CD14-positive monocyte (primary cell): ENCODE data around the gene RAB28. TPM values are rescaled to one million over a fixed set of nuclear protein-coding genes. Genes with fewer than 3 reads are reported as not detected.
A peak's percentile ranks its signal among the peaks of the same experiment; 100 is the strongest.

Experiments used
- DNase-seq, 3 donors: peaks; one replicate each; pipeline ENCODE4 v3.0.0-alpha.2; 2011 to 2022
- H2AFZ ChIP-seq: 2 replicates; pipeline ENCODE4 v1.6.0; 2012; ENCODE audit warnings: mild to moderate bottlenecking, low read depth, low read length, inconsistent platforms; ENCODE audit not compliant: insufficient read depth, poor library complexity, severe bottlenecking
- H3K27ac ChIP-seq, 2 donors: 1 replicate in 1 of 2; 2 replicates in 1 of 2; pipeline ENCODE4 v1.5.1; 2012 to 2013; ENCODE audit warnings: low read length in 2 of 2, control low read depth in 1 of 2, inconsistent platforms in 1 of 2, low read depth in 1 of 2, mild to moderate bottlenecking in 1 of 2
- H3K27me3 ChIP-seq, 2 donors: one replicate each; pipeline versions ENCODE4 v1.6.0 to v1.6.1; 2011 to 2013; ENCODE audit warnings: low read length in 2 of 2; ENCODE audit not compliant: control insufficient read depth in 2 of 2, insufficient read depth in 2 of 2
- H3K36me3 ChIP-seq, 2 donors: replicated peaks in 1 of 2; 1 replicate in 1 of 2; 2 replicates in 1 of 2; pipeline versions ENCODE4 v1.5.1 to v1.6.1; 2012 to 2013; ENCODE audit warnings: low read length in 2 of 2, control low read depth in 1 of 2, inconsistent platforms in 1 of 2, mild to moderate bottlenecking in 1 of 2; ENCODE audit not compliant: insufficient read depth in 2 of 2, control insufficient read depth in 1 of 2
- H3K4me1 ChIP-seq, 2 donors: 1 replicate in 1 of 2; 2 replicates in 1 of 2; pipeline versions ENCODE4 v1.5.1 to v1.6.1; 2012 to 2013; ENCODE audit warnings: low read length in 2 of 2, control low read depth in 1 of 2, inconsistent platforms in 1 of 2, mild to moderate bottlenecking in 1 of 2, moderate library complexity in 1 of 2; ENCODE audit not compliant: insufficient read depth in 2 of 2, control insufficient read depth in 1 of 2
- H3K4me2 ChIP-seq: replicated peaks from 2 replicates; pipeline ENCODE3; 2012; ENCODE audit warnings: low read length, moderate library complexity, mild to moderate bottlenecking; ENCODE audit not compliant: poor library complexity, severe bottlenecking; ENCODE audit errors: extremely low read depth
- H3K4me3 ChIP-seq, 3 experiments: fragments of 200-600 bp in 1 of 3; sonication (generic) in 1 of 3; replicated peaks in 1 of 3; 1 replicate in 2 of 3; 2 replicates in 1 of 3; pipeline ENCODE4 v1.5.1; 2011 to 2013; ENCODE audit warnings: low read length in 3 of 3, mild to moderate bottlenecking in 3 of 3, control low read depth in 2 of 3, low read depth in 2 of 3, inconsistent platforms in 1 of 3, moderate library complexity in 1 of 3
- H3K79me2 ChIP-seq: 2 replicates; pipeline ENCODE4 v1.6.0; 2012; ENCODE audit warnings: mild to moderate bottlenecking, control low read depth, inconsistent platforms, low read length, moderate library complexity; ENCODE audit not compliant: insufficient read depth
- H3K9ac ChIP-seq: 2 replicates; pipeline ENCODE4 v1.6.0; 2017; ENCODE audit warnings: low read length, mild to moderate bottlenecking; ENCODE audit not compliant: insufficient read depth, poor library complexity, severe bottlenecking
- H3K9me3 ChIP-seq, 2 donors: replicated peaks in 1 of 2; 1 replicate in 1 of 2; 2 replicates in 1 of 2; pipeline versions ENCODE4 v1.5.1 to v1.6.1; 2012 to 2013; ENCODE audit warnings: low read length in 2 of 2, control low read depth in 1 of 2; ENCODE audit not compliant: control insufficient read depth in 1 of 2, insufficient read depth in 1 of 2
- H4K20me1 ChIP-seq: 2 replicates; pipeline ENCODE4 v1.6.0; 2012; ENCODE audit warnings: mild to moderate bottlenecking, low read length, control low read depth, moderate library complexity; ENCODE audit not compliant: insufficient read depth
- H3K27ac Mint-ChIP-seq, 7 donors: one replicate each; pipeline ENCODE4 v1.8.0; 2020; ENCODE audit warnings: mild to moderate bottlenecking in 7 of 7, mixed read lengths in 7 of 7, moderate library complexity in 6 of 7, inconsistent platforms in 2 of 7
- H3K27me3 Mint-ChIP-seq, 3 donors: one replicate each; pipeline ENCODE4 v1.8.0; 2021 to 2022; ENCODE audit warnings: low read depth in 3 of 3, mild to moderate bottlenecking in 3 of 3, mixed read lengths in 3 of 3, moderate library complexity in 3 of 3, inconsistent platforms in 1 of 3
- H3K36me3 Mint-ChIP-seq, 2 donors: one replicate each; pipeline ENCODE4 v1.8.0; 2020; ENCODE audit warnings: mixed read lengths in 2 of 2, inconsistent platforms in 1 of 2, mild to moderate bottlenecking in 1 of 2
- H3K4me1 Mint-ChIP-seq: one replicate; pipeline ENCODE4 v1.8.0; 2020; ENCODE audit warnings: mild to moderate bottlenecking, mixed read lengths
- H3K4me3 Mint-ChIP-seq, 2 donors: one replicate each; pipeline ENCODE4 v1.8.0; 2020; ENCODE audit warnings: mild to moderate bottlenecking in 2 of 2, mixed read lengths in 2 of 2, moderate library complexity in 1 of 2
- H3K9me3 Mint-ChIP-seq, 7 donors: one replicate each; pipeline ENCODE4 v1.8.0; 2020 to 2022; ENCODE audit warnings: mixed read lengths in 7 of 7, mild to moderate bottlenecking in 6 of 7, moderate library complexity in 6 of 7, inconsistent platforms in 2 of 7
- WGBS: methylation state at CpG from one replicate; pipeline ENCODE4 v1.1.5; 2013; ENCODE audit warnings: missing lambda C conversion rate; ENCODE audit not compliant: insufficient coverage; 5-methylcytosine and 5-hydroxymethylcytosine counted together
- intact Hi-C, 2 donors: fragments of 100-400 bp; cut with micrococcal nuclease; formaldehyde crosslinking; loops; one replicate each; pipeline versions ENCODE4 v1.15.0 to v1.15.1; 2023
- polyA plus RNA-seq, 3 donors: library from polyadenylated mRNA; depleted of rRNA in 1 of 3; unstranded in 2 of 3; stranded (reverse) in 1 of 3; fragments of 300-500 nt in 2 of 3; fragments of >200 nt in 1 of 3; fragmentation: Illumina TruSeq in 2 of 3; gene quantifications; 1 replicate in 2 of 3; 2 replicates in 1 of 3; pipeline ENCODE4 v1.2.3, GENCODE V29; 2012 to 2021
- TF ChIP-seq, protein P1 (sequence below): fragments of 200-600 bp; IDR thresholded peaks from one replicate; pipeline ENCODE4 v1.8.0; 2022; ENCODE audit warnings: antibody characterized with exemption, mild to moderate bottlenecking

RAB28 gene
- polyA plus RNA-seq, 3 donors = 7.6 to 18.0 (median 17.8) TPM

DNA sequence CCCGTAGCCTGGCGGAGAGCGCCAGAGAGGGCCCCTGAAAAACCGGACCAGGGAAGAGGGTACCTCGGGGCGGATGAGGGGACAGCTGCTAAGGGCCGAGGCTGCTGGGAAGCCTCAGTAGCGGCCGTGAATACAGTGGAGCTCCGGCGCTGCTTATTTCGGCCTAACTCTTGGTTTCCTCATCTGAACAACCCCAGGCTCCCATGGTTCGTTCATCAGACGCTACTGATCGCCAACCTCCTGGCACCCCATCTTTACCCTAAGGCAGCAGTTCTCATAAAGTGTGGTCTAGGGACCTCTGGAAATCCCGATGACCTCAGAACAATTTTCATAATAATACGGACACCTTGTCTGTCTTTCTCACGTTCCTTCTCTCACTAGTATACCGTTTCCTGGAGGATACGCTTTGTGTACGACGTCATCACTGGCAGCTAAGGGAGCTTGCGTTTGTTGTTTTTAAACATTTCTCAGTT is 645 bp upstream of the RAB28 start:
- H3K36me3 Mint-ChIP-seq = no peaks in the 10 kb centered on the region
- peak overlapping the region; percentile 78 to 86 (median 82) for H3K4me3 ChIP-seq
- DNase-seq = peak; percentile 23 to 81 (median 47)

DNA sequence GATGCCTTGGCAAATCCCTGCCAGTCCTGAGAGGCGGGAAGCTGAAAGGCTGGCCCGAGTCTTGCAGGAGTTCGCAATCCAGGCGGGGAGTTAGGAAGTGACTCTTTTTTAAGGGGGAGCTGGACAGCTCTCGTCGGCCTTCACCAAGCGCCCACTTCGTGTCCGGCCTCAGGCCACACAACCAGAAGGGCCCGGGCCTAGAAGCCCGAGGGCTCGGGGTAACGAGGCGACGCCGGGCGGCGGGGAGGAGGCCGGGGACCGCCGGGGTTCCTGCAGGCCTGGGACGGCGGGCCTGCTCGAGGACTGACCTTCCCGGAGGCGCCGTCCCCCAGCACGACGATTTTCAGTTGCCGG is 395 bp downstream of the RAB28 start:
- Mint-ChIP-seq H3K27me3 (peaks cover 16 to 20% (median 18%) of the 10 kb centered on the region in 3 donors), H3K27ac (peak overlapping the region; percentile 69 to 100 (median 99)), H3K9me3 (peaks cover 0 to 5% (median 0%) of the 10 kb centered on the region in 7 donors), H3K4me1 (peaks cover 25% of the 10 kb centered on the region), H3K36me3 (peaks cover 3 to 4% of the 10 kb centered on the region in 2 donors), H3K4me3 (peak overlapping the region; percentile 87 to 96)
- intact Hi-C loops = loop anchor here in 1 of 2 donors (5.0 to 10.0 kb wide), 3 partner anchors 144 to 1521 kb away; partner anchors contain the start of genes BOD1L1 and CPEB2
- H3K4me2 ChIP-seq = peak overlapping the region; percentile 76
- H4K20me1 ChIP-seq = no peaks in the 10 kb centered on the region
- WGBS = 0% methylated on average over 30 of the region's 30 CpGs
- peak overlapping the region; percentile 85 for H3K9ac ChIP-seq
- H3K79me2 ChIP-seq = peaks cover 17% of the 10 kb centered on the region
- peak in 1 of 3 donors; percentile 35 for DNase-seq
- peaks cover 23 to 32% of the 10 kb centered on the region in 2 donors for H3K27me3 ChIP-seq
- peak overlapping the region; percentile 74 to 90 for H3K27ac ChIP-seq
- H3K4me3 ChIP-seq = peak overlapping the region; percentile 78 to 86 (median 82)
- TF ChIP-seq, protein P1, sequence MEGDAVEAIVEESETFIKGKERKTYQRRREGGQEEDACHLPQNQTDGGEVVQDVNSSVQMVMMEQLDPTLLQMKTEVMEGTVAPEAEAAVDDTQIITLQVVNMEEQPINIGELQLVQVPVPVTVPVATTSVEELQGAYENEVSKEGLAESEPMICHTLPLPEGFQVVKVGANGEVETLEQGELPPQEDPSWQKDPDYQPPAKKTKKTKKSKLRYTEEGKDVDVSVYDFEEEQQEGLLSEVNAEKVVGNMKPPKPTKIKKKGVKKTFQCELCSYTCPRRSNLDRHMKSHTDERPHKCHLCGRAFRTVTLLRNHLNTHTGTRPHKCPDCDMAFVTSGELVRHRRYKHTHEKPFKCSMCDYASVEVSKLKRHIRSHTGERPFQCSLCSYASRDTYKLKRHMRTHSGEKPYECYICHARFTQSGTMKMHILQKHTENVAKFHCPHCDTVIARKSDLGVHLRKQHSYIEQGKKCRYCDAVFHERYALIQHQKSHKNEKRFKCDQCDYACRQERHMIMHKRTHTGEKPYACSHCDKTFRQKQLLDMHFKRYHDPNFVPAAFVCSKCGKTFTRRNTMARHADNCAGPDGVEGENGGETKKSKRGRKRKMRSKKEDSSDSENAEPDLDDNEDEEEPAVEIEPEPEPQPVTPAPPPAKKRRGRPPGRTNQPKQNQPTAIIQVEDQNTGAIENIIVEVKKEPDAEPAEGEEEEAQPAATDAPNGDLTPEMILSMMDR = no peak
- peaks cover 1 to 8% of the 10 kb centered on the region in 2 donors for H3K36me3 ChIP-seq
- H3K9me3 ChIP-seq = no peaks in the 10 kb centered on the region
- peak overlapping the region; percentile 94 for H2AFZ ChIP-seq
- H3K4me1 ChIP-seq = peaks cover 18 to 30% of the 10 kb centered on the region in 2 donors

More for the DNA sequence above, 645 bp upstream of the RAB28 start:
- H3K9me3 ChIP-seq = no peaks in the 10 kb centered on the region
- Mint-ChIP-seq H3K27ac (peak overlapping the region; percentile 58 to 100 (median 99)), H3K9me3 (peaks cover 0 to 5% (median 3%) of the 10 kb centered on the region in 7 donors), H3K4me1 (peaks cover 25% of the 10 kb centered on the region), H3K4me3 (peak overlapping the region; percentile 87 to 96), H3K27me3 (peaks cover 20 to 24% (median 23%) of the 10 kb centered on the region in 3 donors)
- peak overlapping the region; percentile 85 for H3K9ac ChIP-seq
- H3K4me1 ChIP-seq = peaks cover 18 to 30% of the 10 kb centered on the region in 2 donors
- H2AFZ ChIP-seq = peak overlapping the region; percentile 94
- no peaks in the 10 kb centered on the region for H3K36me3 ChIP-seq
- peaks cover 17% of the 10 kb centered on the region for H3K79me2 ChIP-seq
- 0% methylated on average over 19 of the region's 23 CpGs for WGBS
- H3K27me3 ChIP-seq = peaks cover 23 to 33% of the 10 kb centered on the region in 2 donors
- no peaks in the 10 kb centered on the region for H4K20me1 ChIP-seq
- peak overlapping the region; percentile 74 to 90 for H3K27ac ChIP-seq
- TF ChIP-seq, protein P1 = no peak
- intact Hi-C loops = loop anchor here in 1 of 2 donors (5.0 to 10.0 kb wide), 3 partner anchors 143 to 1520 kb away; partner anchors contain the start of genes BOD1L1 and CPEB2
- H3K4me2 ChIP-seq = peak overlapping the region; percentile 76
